A673 (cell line): ENCODE results near the gene ZNF597.

Experiments used
- CTCF ChIP-seq: fragments of 300-800, 200-600 bp; sonication (generic); conservative IDR thresholded peaks from 2 replicates; pipeline ENCODE4 v1.5.1; 2017; ENCODE audit warnings: low read depth, mild to moderate bottlenecking, antibody characterized with exemption, low read length, moderate library complexity, mixed read lengths
- EZH2 ChIP-seq: fragments of 200-600 bp; sonication (generic); IDR thresholded peaks from 2 replicates; pipeline ENCODE4 v1.6.1; 2017; ENCODE audit warnings: borderline replicate concordance, low read depth, mild to moderate bottlenecking, mixed read lengths, antibody characterized with exemption, low read length; ENCODE audit not compliant: poor library complexity, severe bottlenecking

DNA sequence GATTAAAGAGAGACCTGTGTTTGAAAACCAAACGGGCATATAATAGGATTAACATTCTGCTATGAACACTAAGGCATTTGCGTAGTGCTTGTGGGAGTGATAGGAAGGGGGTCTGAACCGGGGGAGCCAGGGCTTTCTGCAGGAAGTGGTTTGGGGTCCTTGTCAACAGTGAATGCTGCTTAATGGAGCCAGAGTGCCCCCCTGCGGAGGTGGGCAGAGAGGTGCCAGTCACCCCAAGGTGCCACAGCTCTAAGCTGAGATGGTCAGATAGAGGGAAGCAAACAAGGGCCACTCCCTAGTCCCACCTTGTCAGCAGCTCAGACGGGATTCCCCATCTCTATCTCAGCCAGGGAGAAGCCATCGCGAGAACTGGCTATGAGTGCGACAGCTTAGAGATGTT lies 17.8 kb upstream of the ZNF597 start:
- TF ChIP-seq EZH2 (no peak), CTCF (no peak)
